HEK293 (cell line): ENCODE data around the gene TM2D3.

Experiments
- CTCF ChIP-seq: fragments of 450-650 bp; formaldehyde crosslinking; IDR thresholded peaks from 2 replicates; pipeline ENCODE4 v1.5.1; 2016; ENCODE audit warnings: missing biosample characterization, missing genetic modification characterization
- GLI2 ChIP-seq: fragments of 450-650 bp; formaldehyde crosslinking; IDR thresholded peaks from 2 replicates; pipeline ENCODE4; 2017; ENCODE audit warnings: missing biosample characterization, missing genetic modification characterization, low read depth, borderline replicate concordance
- MYNN ChIP-seq: fragments of 450-650 bp; formaldehyde crosslinking; IDR thresholded peaks from 2 replicates; pipeline ENCODE4 v1.5.1; 2016; ENCODE audit warnings: missing biosample characterization, missing genetic modification characterization, borderline replicate concordance
- ZBTB26 ChIP-seq: fragments of 450-650 bp; formaldehyde crosslinking; optimal IDR thresholded peaks from 2 replicates; pipeline ENCODE3; 2016; ENCODE audit warnings: missing biosample characterization, mild to moderate bottlenecking, missing genetic modification characterization
- ZNF184 ChIP-seq: fragments of 450-650 bp; IDR thresholded peaks from 2 replicates; pipeline ENCODE4 v1.5.1; 2018; ENCODE audit warnings: missing biosample characterization, mild to moderate bottlenecking, missing genetic modification characterization
- ZNF248 ChIP-seq: fragments of 450-650 bp; formaldehyde crosslinking; IDR thresholded peaks from 2 replicates; pipeline ENCODE4 v1.5.1; 2017; ENCODE audit warnings: missing biosample characterization, missing genetic modification characterization
- ZNF510 ChIP-seq: fragments of 450-650 bp; formaldehyde crosslinking; IDR thresholded peaks from 2 replicates; pipeline ENCODE4 v1.5.1; 2018; ENCODE audit warnings: mild to moderate bottlenecking, missing genetic modification characterization, missing biosample characterization; ENCODE audit not compliant: insufficient replicate concordance
- ZNF785 ChIP-seq: fragments of 450-650 bp; formaldehyde crosslinking; IDR thresholded peaks from 2 replicates; pipeline ENCODE4 v1.5.1; 2016; ENCODE audit warnings: missing biosample characterization, missing genetic modification characterization
- TF ChIP-seq, protein P1 (sequence below): fragments of 450-650 bp; formaldehyde crosslinking; IDR thresholded peaks from 2 replicates; pipeline ENCODE4 v1.5.1; 2016; ENCODE audit warnings: missing biosample characterization, missing genetic modification characterization
- TF ChIP-seq, protein P2 (sequence below): fragments of 450-650 bp; formaldehyde crosslinking; IDR thresholded peaks from 2 replicates; pipeline ENCODE4 v1.5.1; 2017; ENCODE audit warnings: missing biosample characterization, missing genetic modification characterization

DNA sequence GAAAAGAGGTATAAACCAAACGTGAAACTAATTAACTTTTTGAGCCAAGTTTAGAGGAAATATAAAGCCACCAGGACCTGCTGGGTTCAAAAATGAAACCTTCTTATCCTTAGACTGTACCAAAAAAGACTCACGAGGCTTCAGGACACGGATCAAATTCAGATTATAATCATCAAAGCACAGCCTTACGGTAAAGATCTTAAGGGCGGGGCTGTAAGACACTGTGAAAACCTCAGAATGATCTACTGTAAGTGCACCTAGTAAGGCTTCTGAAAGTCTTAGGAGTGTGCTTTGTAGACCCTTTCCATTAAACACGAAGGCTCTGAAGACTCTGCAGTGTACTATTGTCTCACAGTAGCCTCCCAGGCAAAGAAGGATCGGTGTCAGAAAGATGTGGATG is 45.3 kb upstream of the TM2D3 start:
- TF ChIP-seq CTCF (tag by site-specific recombination) (no peak), GLI2 (no peak), ZNF510 (tag by site-specific recombination) (no peak), ZNF785 (tag by site-specific recombination) (no peak), ZNF184 (tag by site-specific recombination) (no peak), ZNF248 (tag by site-specific recombination) (no peak), ZBTB26 (tag by site-specific recombination) (no peak), MYNN (no peak)
- TF ChIP-seq, protein P1, sequence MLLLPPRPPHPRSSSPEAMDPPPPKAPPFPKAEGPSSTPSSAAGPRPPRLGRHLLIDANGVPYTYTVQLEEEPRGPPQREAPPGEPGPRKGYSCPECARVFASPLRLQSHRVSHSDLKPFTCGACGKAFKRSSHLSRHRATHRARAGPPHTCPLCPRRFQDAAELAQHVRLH (tag by site-specific recombination): no peak
- TF ChIP-seq, protein P2, sequence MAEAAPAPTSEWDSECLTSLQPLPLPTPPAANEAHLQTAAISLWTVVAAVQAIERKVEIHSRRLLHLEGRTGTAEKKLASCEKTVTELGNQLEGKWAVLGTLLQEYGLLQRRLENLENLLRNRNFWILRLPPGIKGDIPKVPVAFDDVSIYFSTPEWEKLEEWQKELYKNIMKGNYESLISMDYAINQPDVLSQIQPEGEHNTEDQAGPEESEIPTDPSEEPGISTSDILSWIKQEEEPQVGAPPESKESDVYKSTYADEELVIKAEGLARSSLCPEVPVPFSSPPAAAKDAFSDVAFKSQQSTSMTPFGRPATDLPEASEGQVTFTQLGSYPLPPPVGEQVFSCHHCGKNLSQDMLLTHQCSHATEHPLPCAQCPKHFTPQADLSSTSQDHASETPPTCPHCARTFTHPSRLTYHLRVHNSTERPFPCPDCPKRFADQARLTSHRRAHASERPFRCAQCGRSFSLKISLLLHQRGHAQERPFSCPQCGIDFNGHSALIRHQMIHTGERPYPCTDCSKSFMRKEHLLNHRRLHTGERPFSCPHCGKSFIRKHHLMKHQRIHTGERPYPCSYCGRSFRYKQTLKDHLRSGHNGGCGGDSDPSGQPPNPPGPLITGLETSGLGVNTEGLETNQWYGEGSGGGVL (tag by site-specific recombination): no peak
